HFF-Myc (cell line): ENCODE measurements around the gene RCSD1.
"Not testable (repeated sequence)": the region's sequence is repeated elsewhere in the genome, so short reads cannot be mapped to it uniquely, and the experiment has no call there.

Source experiments
- DNase-seq: peaks from one replicate; pipeline ENCODE4 v3.0.0-alpha.2; 2011; ENCODE audit warnings: low read depth; ENCODE audit errors: extremely low read depth
- H3K4me3 ChIP-seq: replicated peaks from 2 replicates; pipeline ENCODE4 v1.5.1; 2011; ENCODE audit warnings: low read depth, mild to moderate bottlenecking, control low read depth, low read length
- TF ChIP-seq, protein P1 (sequence below): IDR thresholded peaks from 2 replicates; pipeline ENCODE4 v1.5.1; 2012; ENCODE audit warnings: mild to moderate bottlenecking, low read depth, low read length, control low read depth; ENCODE audit errors: missing control alignments

The RCSD1 gene

GRCh38 chr1:167602840-167603239 is 27.2 kb upstream of the RCSD1 start:
- no peak for DNase-seq
- TF ChIP-seq, protein P1, sequence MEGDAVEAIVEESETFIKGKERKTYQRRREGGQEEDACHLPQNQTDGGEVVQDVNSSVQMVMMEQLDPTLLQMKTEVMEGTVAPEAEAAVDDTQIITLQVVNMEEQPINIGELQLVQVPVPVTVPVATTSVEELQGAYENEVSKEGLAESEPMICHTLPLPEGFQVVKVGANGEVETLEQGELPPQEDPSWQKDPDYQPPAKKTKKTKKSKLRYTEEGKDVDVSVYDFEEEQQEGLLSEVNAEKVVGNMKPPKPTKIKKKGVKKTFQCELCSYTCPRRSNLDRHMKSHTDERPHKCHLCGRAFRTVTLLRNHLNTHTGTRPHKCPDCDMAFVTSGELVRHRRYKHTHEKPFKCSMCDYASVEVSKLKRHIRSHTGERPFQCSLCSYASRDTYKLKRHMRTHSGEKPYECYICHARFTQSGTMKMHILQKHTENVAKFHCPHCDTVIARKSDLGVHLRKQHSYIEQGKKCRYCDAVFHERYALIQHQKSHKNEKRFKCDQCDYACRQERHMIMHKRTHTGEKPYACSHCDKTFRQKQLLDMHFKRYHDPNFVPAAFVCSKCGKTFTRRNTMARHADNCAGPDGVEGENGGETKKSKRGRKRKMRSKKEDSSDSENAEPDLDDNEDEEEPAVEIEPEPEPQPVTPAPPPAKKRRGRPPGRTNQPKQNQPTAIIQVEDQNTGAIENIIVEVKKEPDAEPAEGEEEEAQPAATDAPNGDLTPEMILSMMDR, result no peak
- H3K4me3 ChIP-seq, result no peak overlapping the region

GRCh38 chr1:167605576-167605975 is 24.5 kb upstream of the RCSD1 start:
- DNase-seq, result no peak

DNA sequence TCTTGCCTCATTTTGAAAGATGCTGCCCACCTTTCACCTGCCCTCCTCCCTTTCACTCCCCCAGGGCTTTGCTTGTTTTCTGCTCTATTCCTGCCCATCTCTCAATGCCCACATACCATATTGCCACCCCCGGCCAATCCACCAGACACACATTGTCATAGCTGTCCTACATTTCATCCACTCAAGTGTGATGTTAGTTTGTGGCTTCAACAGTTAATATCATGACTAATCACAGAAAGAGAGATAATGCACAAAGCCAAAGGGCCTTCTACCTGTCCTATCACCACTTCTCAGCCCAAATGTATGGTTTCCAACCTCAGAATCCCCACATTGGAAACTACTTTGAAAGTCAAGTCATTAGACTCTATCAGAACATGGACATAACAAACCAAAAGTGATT is 18.0 kb upstream of the RCSD1 start:
- TF ChIP-seq, protein P1, result no peak

More at GRCh38 chr1:167605576-167605975, 24.5 kb upstream of the RCSD1 start:
- TF ChIP-seq, protein P1, result no peak
- no peak overlapping the region for H3K4me3 ChIP-seq

GRCh38 chr1:167612587-167613385 is 17.2 kb upstream of the RCSD1 start:
- TF ChIP-seq, protein P1, result no peak
- no peak overlapping the region for H3K4me3 ChIP-seq
- DNase-seq, result no peak

More for the DNA sequence above, 18.0 kb upstream of the RCSD1 start:
- no peak for DNase-seq
- no peak overlapping the region for H3K4me3 ChIP-seq

DNA sequence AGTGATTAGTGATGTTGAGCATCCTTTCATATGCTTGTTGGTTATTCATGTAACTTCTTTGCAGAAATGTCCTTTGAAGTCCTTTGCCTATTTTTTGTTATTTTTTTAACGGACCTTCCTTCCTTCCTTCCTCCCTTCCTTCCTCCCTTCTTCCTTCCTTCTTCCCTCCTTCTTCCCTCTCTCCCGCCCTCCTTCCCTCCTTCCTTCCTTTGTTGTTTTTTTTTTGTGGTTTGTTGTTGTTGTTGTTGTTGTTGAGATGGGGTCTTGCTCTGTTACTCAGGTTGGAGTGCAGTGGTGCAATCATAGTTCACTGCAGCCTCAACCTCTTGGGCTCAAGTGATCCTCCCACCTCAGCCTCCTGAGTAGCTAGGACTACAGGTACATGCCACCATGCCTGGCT is 16.0 kb upstream of the RCSD1 start:
- not testable (repeated sequence) for H3K4me3 ChIP-seq, DNase-seq

- no peak for DNase-seq
- H3K4me3 ChIP-seq, result no peak overlapping the region
- TF ChIP-seq, protein P1, result no peak
Measured at GRCh38 chr1:167614851-167615250, 15.2 kb upstream of the RCSD1 start.

GRCh38 chr1:167616521-167616920 is 13.5 kb upstream of the RCSD1 start:
- TF ChIP-seq, protein P1, result no peak
- no peak for DNase-seq
- H3K4me3 ChIP-seq, result no peak overlapping the region
